ENCODE measurements around the gene GNAZ.

Gene GNAZ

GRCh38 chr22:23035557-23036277 lies 34.6 kb upstream of the GNAZ start:
- Histone ChIP-seq H3K27ac (ENCODE audit: low read depth, low read length) (no peak overlapping the region), H2BK5ac (ENCODE audit: low read depth, low read length, poor library complexity) (no peak overlapping the region), H3K18ac (ENCODE audit: low read length) (no peak overlapping the region), H3K4ac (ENCODE audit: low read depth, low read length) (no peak overlapping the region), H3K79me1 (ENCODE audit: low read length) (no peaks in the 10 kb centered on the region), H3K36me3 (ENCODE audit: control insufficient read depth in 1 of 2, insufficient read depth in 2 of 2, low read length in 2 of 2) (no peaks in the 10 kb centered on the region), H3K14ac (ENCODE audit: low read length) (no peak overlapping the region), H4K91ac (ENCODE audit: low read depth, low read length) (no peak overlapping the region), H3K4me3 (ENCODE audit: low read depth, low read length) (no peak overlapping the region), H2BK120ac (ENCODE audit: insufficient read depth, low read length, poor library complexity) (no peak overlapping the region), H3K9me3 (ENCODE audit: insufficient read depth, low read depth, low read length) (no peaks in the 10 kb centered on the region), H2AK5ac (ENCODE audit: low read length) (no peak overlapping the region), H3K4me1 (ENCODE audit: control insufficient read depth in 1 of 2, insufficient read depth in 2 of 2, low read length in 2 of 2) (no peaks in the 10 kb centered on the region), H3K79me2 (ENCODE audit: control insufficient read depth, insufficient read depth, low read length, poor library complexity) (no peaks in the 10 kb centered on the region), H3K23ac (ENCODE audit: low read length) (no peak overlapping the region), H2AFZ (ENCODE audit: insufficient read depth, low read length, poor library complexity) (no peak overlapping the region), H3K9ac (ENCODE audit: low read length) (no peak overlapping the region), H4K8ac (ENCODE audit: low read depth, low read length) (no peak overlapping the region), H3K4me2 (ENCODE audit: low read length) (no peak overlapping the region), H3K27me3 (ENCODE audit: insufficient read depth, low read length) (no peaks in the 10 kb centered on the region), H2BK12ac (ENCODE audit: low read length) (no peak overlapping the region), H4K12ac (ENCODE audit: low read depth, low read length) (no peak overlapping the region)
- no CpG with 5 or more reads among the region's 6 CpGs for WGBS (ENCODE audit: extremely low coverage, insufficient coverage, insufficient read length)
- DNase-seq, result no peak

GRCh38 chr22:23036684-23037428 lies 33.5 kb upstream of the GNAZ start:
- Histone ChIP-seq H4K12ac (ENCODE audit: low read depth, low read length) (no peak overlapping the region), H2BK120ac (ENCODE audit: insufficient read depth, low read length, poor library complexity) (no peak overlapping the region), H2BK12ac (ENCODE audit: low read length) (no peak overlapping the region), H3K36me3 (ENCODE audit: control insufficient read depth in 1 of 2, insufficient read depth in 2 of 2, low read length in 2 of 2) (no peaks in the 10 kb centered on the region), H2AK5ac (ENCODE audit: low read length) (no peak overlapping the region), H3K9ac (ENCODE audit: low read length) (no peak overlapping the region), H3K4me3 (ENCODE audit: low read depth, low read length) (no peak overlapping the region), H3K9me3 (ENCODE audit: insufficient read depth, low read depth, low read length) (no peaks in the 10 kb centered on the region), H3K4ac (ENCODE audit: low read depth, low read length) (no peak overlapping the region), H3K14ac (ENCODE audit: low read length) (no peak overlapping the region), H3K4me2 (ENCODE audit: low read length) (no peak overlapping the region), H3K4me1 (ENCODE audit: control insufficient read depth in 1 of 2, insufficient read depth in 2 of 2, low read length in 2 of 2) (no peaks in the 10 kb centered on the region), H4K91ac (ENCODE audit: low read depth, low read length) (no peak overlapping the region), H3K23ac (ENCODE audit: low read length) (no peak overlapping the region), H2BK5ac (ENCODE audit: low read depth, low read length, poor library complexity) (no peak overlapping the region), H3K79me2 (ENCODE audit: control insufficient read depth, insufficient read depth, low read length, poor library complexity) (no peaks in the 10 kb centered on the region), H3K27ac (ENCODE audit: low read depth, low read length) (no peak overlapping the region), H3K79me1 (ENCODE audit: low read length) (no peaks in the 10 kb centered on the region), H3K27me3 (ENCODE audit: insufficient read depth, low read length) (no peaks in the 10 kb centered on the region), H4K8ac (ENCODE audit: low read depth, low read length) (no peak overlapping the region), H3K18ac (ENCODE audit: low read length) (no peak overlapping the region), H2AFZ (ENCODE audit: insufficient read depth, low read length, poor library complexity) (no peak overlapping the region)
- WGBS (ENCODE audit: extremely low coverage, insufficient coverage, insufficient read length), result no CpG with 5 or more reads among the region's 6 CpGs
- DNase-seq, result no peak

- Histone ChIP-seq H3K27me3 (ENCODE audit: insufficient read depth, low read length) (no peaks in the 10 kb centered on the region), H4K91ac (ENCODE audit: low read depth, low read length) (no peak overlapping the region), H2BK120ac (ENCODE audit: insufficient read depth, low read length, poor library complexity) (no peak overlapping the region), H2AFZ (ENCODE audit: insufficient read depth, low read length, poor library complexity) (no peak overlapping the region), H3K79me1 (ENCODE audit: low read length) (no peaks in the 10 kb centered on the region), H2BK5ac (ENCODE audit: low read depth, low read length, poor library complexity) (no peak overlapping the region), H3K79me2 (ENCODE audit: control insufficient read depth, insufficient read depth, low read length, poor library complexity) (no peaks in the 10 kb centered on the region), H3K27ac (ENCODE audit: low read depth, low read length) (no peak overlapping the region), H3K9ac (ENCODE audit: low read length) (no peak overlapping the region), H2BK12ac (ENCODE audit: low read length) (no peak overlapping the region), H4K8ac (ENCODE audit: low read depth, low read length) (no peak overlapping the region), H3K4me2 (ENCODE audit: low read length) (no peak overlapping the region), H2AK5ac (ENCODE audit: low read length) (no peak overlapping the region), H4K12ac (ENCODE audit: low read depth, low read length) (no peak overlapping the region), H3K18ac (ENCODE audit: low read length) (no peak overlapping the region), H3K4me3 (ENCODE audit: low read depth, low read length) (no peak overlapping the region), H3K9me3 (ENCODE audit: insufficient read depth, low read depth, low read length) (no peaks in the 10 kb centered on the region), H3K14ac (ENCODE audit: low read length) (no peak overlapping the region), H3K36me3 (ENCODE audit: control insufficient read depth in 1 of 2, insufficient read depth in 2 of 2, low read length in 2 of 2) (no peaks in the 10 kb centered on the region), H3K4ac (ENCODE audit: low read depth, low read length) (no peak overlapping the region), H3K4me1 (ENCODE audit: control insufficient read depth in 1 of 2, insufficient read depth in 2 of 2, low read length in 2 of 2) (no peaks in the 10 kb centered on the region), H3K23ac (ENCODE audit: low read length) (no peak overlapping the region)
- no CpG with 5 or more reads among the region's 8 CpGs for whole genome bisulfite sequencing (ENCODE audit: extremely low coverage, insufficient coverage, insufficient read length)
- no peak for DNase-seq
Observed at GRCh38 chr22:23037429-23038333, 32.6 kb upstream of the GNAZ start.

GRCh38 chr22:23038334-23038642 lies 32.0 kb upstream of the GNAZ start:
- H2BK12ac ChIP-seq (ENCODE audit: low read length), result no peak overlapping the region
- H3K23ac ChIP-seq (ENCODE audit: low read length), result no peak overlapping the region
- no peak overlapping the region for H4K91ac ChIP-seq (ENCODE audit: low read depth, low read length)
- no peak overlapping the region for H2AK5ac ChIP-seq (ENCODE audit: low read length)
- no peak for DNase-seq
- no peak overlapping the region for H3K4me3 ChIP-seq (ENCODE audit: low read depth, low read length)
- no peak overlapping the region for H3K14ac ChIP-seq (ENCODE audit: low read length)
- H3K4me2 ChIP-seq (ENCODE audit: low read length), result no peak overlapping the region
- H3K36me3 ChIP-seq (ENCODE audit: control insufficient read depth in 1 of 2, insufficient read depth in 2 of 2, low read length in 2 of 2), result no peaks in the 10 kb centered on the region
- no peaks in the 10 kb centered on the region for H3K9me3 ChIP-seq (ENCODE audit: insufficient read depth, low read depth, low read length)
- no peak overlapping the region for H2BK5ac ChIP-seq (ENCODE audit: low read depth, low read length, poor library complexity)
- WGBS (ENCODE audit: extremely low coverage, insufficient coverage, insufficient read length), result no CpG with 5 or more reads among the region's 6 CpGs
- no peak overlapping the region for H3K4ac ChIP-seq (ENCODE audit: low read depth, low read length)
- H4K12ac ChIP-seq (ENCODE audit: low read depth, low read length), result no peak overlapping the region
- no peak overlapping the region for H2BK120ac ChIP-seq (ENCODE audit: insufficient read depth, low read length, poor library complexity)
- no peak overlapping the region for H4K8ac ChIP-seq (ENCODE audit: low read depth, low read length)
- no peaks in the 10 kb centered on the region for H3K4me1 ChIP-seq (ENCODE audit: control insufficient read depth in 1 of 2, insufficient read depth in 2 of 2, low read length in 2 of 2)
- H2AFZ ChIP-seq (ENCODE audit: insufficient read depth, low read length, poor library complexity), result no peak overlapping the region
- H3K18ac ChIP-seq (ENCODE audit: low read length), result no peak overlapping the region
- no peaks in the 10 kb centered on the region for H3K27me3 ChIP-seq (ENCODE audit: insufficient read depth, low read length)
- no peaks in the 10 kb centered on the region for H3K79me1 ChIP-seq (ENCODE audit: low read length)
- no peak overlapping the region for H3K27ac ChIP-seq (ENCODE audit: low read depth, low read length)
- H3K9ac ChIP-seq (ENCODE audit: low read length), result no peak overlapping the region
- H3K79me2 ChIP-seq (ENCODE audit: control insufficient read depth, insufficient read depth, low read length, poor library complexity), result no peaks in the 10 kb centered on the region
